Right lobe of liver (tissue), 4 donors: ENCODE measurements around the gene NPIPA5.
"Not testable (repeated sequence)": the region's sequence is repeated elsewhere in the genome, so short reads cannot be mapped to it uniquely, and the experiment has no call there.

Experiments used
- POLR2A ChIP-seq: fragments of 450-650 bp; IDR thresholded peaks from one replicate; pipeline ENCODE4 v1.6.1; 2017; ENCODE audit warnings: antibody characterized with exemption, mild to moderate bottlenecking
- TF ChIP-seq, protein P1 (sequence below), 4 donors: fragments of 200-600 bp in 3 of 4; fragments of 450-650 bp in 1 of 4; IDR thresholded peaks; one replicate each; pipeline versions ENCODE4 v1.5.1 to v1.8.0; 2016 to 2022; ENCODE audit warnings: antibody characterized with exemption in 4 of 4, mild to moderate bottlenecking in 2 of 4
- donor health status: DM: no; HTN: no; CAD: no.
- donor health status: DM: no; HTN: no; CAD: no.
- donor health status: DM: no; HTN: yes; CAD: no.

DNA sequence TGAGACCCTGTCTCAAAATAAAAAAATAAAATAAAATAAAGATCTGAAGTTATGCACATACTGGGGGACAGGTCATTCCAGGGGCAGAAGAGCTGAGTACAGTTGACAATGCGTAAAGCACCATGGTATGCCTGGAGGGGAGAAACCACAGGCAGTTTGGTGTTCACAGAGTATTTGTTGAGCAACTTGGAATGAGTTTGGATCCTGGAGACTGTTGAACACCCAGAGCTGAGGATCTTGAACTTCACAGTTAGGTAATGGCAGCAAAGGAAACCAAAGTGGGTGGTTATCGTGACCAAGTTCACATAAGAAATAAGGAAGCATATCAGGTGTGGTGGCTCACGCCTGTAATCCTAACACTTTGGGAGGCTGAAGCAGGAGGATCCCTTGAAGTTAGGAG, 26.0 kb upstream of the NPIPA5 start:
- TF ChIP-seq, protein P1, sequence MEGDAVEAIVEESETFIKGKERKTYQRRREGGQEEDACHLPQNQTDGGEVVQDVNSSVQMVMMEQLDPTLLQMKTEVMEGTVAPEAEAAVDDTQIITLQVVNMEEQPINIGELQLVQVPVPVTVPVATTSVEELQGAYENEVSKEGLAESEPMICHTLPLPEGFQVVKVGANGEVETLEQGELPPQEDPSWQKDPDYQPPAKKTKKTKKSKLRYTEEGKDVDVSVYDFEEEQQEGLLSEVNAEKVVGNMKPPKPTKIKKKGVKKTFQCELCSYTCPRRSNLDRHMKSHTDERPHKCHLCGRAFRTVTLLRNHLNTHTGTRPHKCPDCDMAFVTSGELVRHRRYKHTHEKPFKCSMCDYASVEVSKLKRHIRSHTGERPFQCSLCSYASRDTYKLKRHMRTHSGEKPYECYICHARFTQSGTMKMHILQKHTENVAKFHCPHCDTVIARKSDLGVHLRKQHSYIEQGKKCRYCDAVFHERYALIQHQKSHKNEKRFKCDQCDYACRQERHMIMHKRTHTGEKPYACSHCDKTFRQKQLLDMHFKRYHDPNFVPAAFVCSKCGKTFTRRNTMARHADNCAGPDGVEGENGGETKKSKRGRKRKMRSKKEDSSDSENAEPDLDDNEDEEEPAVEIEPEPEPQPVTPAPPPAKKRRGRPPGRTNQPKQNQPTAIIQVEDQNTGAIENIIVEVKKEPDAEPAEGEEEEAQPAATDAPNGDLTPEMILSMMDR (IDR thresholded peaks at IDR 0.05), result not testable (repeated sequence)
- TF ChIP-seq POLR2A, result not testable (repeated sequence)
